H1 (cell line): Measurements from ENCODE around the gene C20orf96. TPM values are rescaled to one million over a fixed set of nuclear protein-coding genes. Genes with fewer than 3 reads are reported as not detected.
A peak's percentile ranks its signal among the peaks of the same experiment; 100 is the strongest.

Experiments used
- CTCF ChIA-PET: fragments of 300-600 bp; sonication (Branson Sonifier 250); formaldehyde crosslinking; loops from one replicate; lab custom pipeline; 2021; ENCODE audit not compliant: partially characterized antibody; lab: Charles Lee
- POLR2A ChIA-PET: fragments of 300-600 bp; sonication (Branson Sonifier 250); formaldehyde crosslinking; loops from one replicate; lab custom pipeline; 2021; ENCODE audit warnings: inconsistent platforms; ENCODE audit not compliant: partially characterized antibody; lab: Charles Lee
- DNase-seq, 2 experiments: peaks; one replicate each; pipeline versions ENCODE4 v3.0.0 to v3.0.0-alpha.2; 2010 to 2022; ENCODE audit warnings: low spot score in 2 of 2, low read depth in 1 of 2, mixed read lengths in 1 of 2
- FAIRE-seq: peaks from 2 replicates; lab custom pipeline; 2011; peaks lifted over from hg19 to GRCh38; lab: Jason Lieb, UNC
- H2AFZ ChIP-seq: 2 replicates; pipeline ENCODE4 v1.8.1; 2012; ENCODE audit warnings: low read length, inconsistent platforms
- H2AK5ac ChIP-seq: 2 replicates; pipeline ENCODE4 v1.6.1; 2013; ENCODE audit warnings: low read depth, low read length
- H2BK120ac ChIP-seq: replicated peaks from 2 replicates; pipeline ENCODE3; 2013; ENCODE audit warnings: low read depth, low read length, inconsistent platforms
- H2BK12ac ChIP-seq: 2 replicates; pipeline ENCODE4 v1.6.1; 2013; ENCODE audit warnings: low read depth, low read length
- H2BK15ac ChIP-seq: 2 replicates; pipeline ENCODE4 v1.6.1; 2013; ENCODE audit warnings: low read length
- H2BK20ac ChIP-seq: 2 replicates; pipeline ENCODE4 v1.6.1; 2013; ENCODE audit warnings: low read length
- H2BK5ac ChIP-seq: 2 replicates; pipeline ENCODE4 v1.6.1; 2013; ENCODE audit warnings: low read depth, low read length
- H3K14ac ChIP-seq: 2 replicates; pipeline ENCODE4 v1.6.1; 2013; ENCODE audit warnings: inconsistent platforms; ENCODE audit not compliant: insufficient read length
- H3K18ac ChIP-seq: 2 replicates; pipeline ENCODE4 v1.6.1; 2013; ENCODE audit warnings: low read length; ENCODE audit errors: extremely low read depth
- H3K23ac ChIP-seq: 2 replicates; pipeline ENCODE4 v1.6.1; 2013; ENCODE audit warnings: inconsistent platforms; ENCODE audit not compliant: insufficient read length
- H3K23me2 ChIP-seq: 2 replicates; pipeline ENCODE4 v1.6.1; 2013; ENCODE audit warnings: low read depth, low read length
- H3K27ac ChIP-seq: 2 replicates; pipeline ENCODE4 v1.6.1; 2011; ENCODE audit warnings: low read depth, low read length, inconsistent platforms
- H3K27me3 ChIP-seq, 4 experiments: replicated peaks in 1 of 4; 1 replicate in 1 of 4; 2 replicates in 3 of 4; pipeline versions ENCODE4 v1.6.1 to v1.8.1; 2011 to 2013; ENCODE audit warnings: low read length in 3 of 4, mild to moderate bottlenecking in 3 of 4, inconsistent platforms in 2 of 4, mixed read lengths in 2 of 4, moderate library complexity in 1 of 4; ENCODE audit not compliant: control insufficient read depth in 3 of 4, insufficient read depth in 3 of 4; ENCODE audit errors: extremely low read depth in 1 of 4
- H3K36me3 ChIP-seq, 4 experiments: 2 replicates each; pipeline versions ENCODE4 v1.6.1 to v1.8.1; 2011 to 2013; ENCODE audit warnings: mild to moderate bottlenecking in 4 of 4, low read length in 3 of 4, moderate library complexity in 2 of 4, control low read depth in 1 of 4, inconsistent platforms in 1 of 4; ENCODE audit not compliant: insufficient read depth in 4 of 4, control insufficient read depth in 2 of 4
- H3K4ac ChIP-seq: replicated peaks from 2 replicates; pipeline ENCODE3; 2013; ENCODE audit warnings: low read length, low read depth, mixed read lengths, inconsistent platforms; ENCODE audit not compliant: insufficient read length
- H3K4me1 ChIP-seq, 4 experiments: replicated peaks in 1 of 4; 1 replicate in 1 of 4; 2 replicates in 3 of 4; pipeline versions ENCODE4 v1.6.1 to v1.8.1; 2011 to 2013; ENCODE audit warnings: low read length in 3 of 4, inconsistent platforms in 2 of 4, mixed read lengths in 1 of 4; ENCODE audit not compliant: insufficient read depth in 4 of 4, control insufficient read depth in 3 of 4
- H3K4me2 ChIP-seq, 2 experiments: 2 replicates each; pipeline versions ENCODE4 v1.6.1 to v1.8.1; 2011 to 2013; ENCODE audit warnings: low read depth in 2 of 2, low read length in 2 of 2, control low read depth in 1 of 2, inconsistent platforms in 1 of 2, mild to moderate bottlenecking in 1 of 2; ENCODE audit not compliant: insufficient read depth in 1 of 2
- H3K4me3 ChIP-seq, 4 experiments: fragments of 200-600, 300-600 bp in 1 of 4; sonication (generic), shearing (Covaris generic), sonication (Bioruptor Twin) in 1 of 4; 2 replicates each; pipeline versions ENCODE4 v1.5.1 to v1.8.1; 2011 to 2016; ENCODE audit warnings: low read length in 4 of 4, low read depth in 3 of 4, control low read depth in 2 of 4, inconsistent platforms in 2 of 4, mild to moderate bottlenecking in 2 of 4, mixed read lengths in 1 of 4, moderate library complexity in 1 of 4; ENCODE audit not compliant: insufficient read depth in 2 of 4; ENCODE audit errors: extremely low read depth in 1 of 4
- H3K56ac ChIP-seq: replicated peaks from 2 replicates; pipeline ENCODE3; 2013; ENCODE audit warnings: low read depth, mild to moderate bottlenecking, mixed read lengths, low read length, inconsistent platforms; ENCODE audit not compliant: insufficient read length
- H3K79me1 ChIP-seq: 2 replicates; pipeline ENCODE4 v1.6.1; 2013; ENCODE audit warnings: low read depth, low read length, control low read depth
- H3K79me2 ChIP-seq, 2 experiments: 2 replicates each; pipeline versions ENCODE4 v1.6.1 to v1.8.1; 2012 to 2013; ENCODE audit warnings: low read length in 2 of 2, mild to moderate bottlenecking in 2 of 2, inconsistent platforms in 1 of 2; ENCODE audit not compliant: insufficient read depth in 2 of 2, control insufficient read depth in 1 of 2
- H3K9ac ChIP-seq, 4 experiments: replicated peaks in 1 of 4; 1 replicate in 1 of 4; 2 replicates in 3 of 4; pipeline versions ENCODE4 v1.6.1 to v1.8.1; 2011 to 2013; ENCODE audit warnings: low read depth in 3 of 4, low read length in 3 of 4, control low read depth in 2 of 4, mild to moderate bottlenecking in 2 of 4, moderate library complexity in 2 of 4, inconsistent platforms in 1 of 4; ENCODE audit errors: extremely low read depth in 1 of 4
- H3K9me3 ChIP-seq, 2 experiments: 2 replicates each; pipeline versions ENCODE4 v1.6.1 to v1.8.1; 2012 to 2013; ENCODE audit warnings: mild to moderate bottlenecking in 2 of 2, moderate library complexity in 2 of 2, control low read depth in 1 of 2, inconsistent platforms in 1 of 2, low read depth in 1 of 2, low read length in 1 of 2, mixed read lengths in 1 of 2; ENCODE audit not compliant: insufficient read depth in 2 of 2
- H4K20me1 ChIP-seq, 2 experiments: replicated peaks in 1 of 2; 2 replicates each; pipeline versions ENCODE3 to v1.8.1; 2011 to 2013; ENCODE audit warnings: inconsistent platforms in 2 of 2, low read length in 2 of 2, mild to moderate bottlenecking in 1 of 2; ENCODE audit not compliant: insufficient read depth in 2 of 2, control insufficient read depth in 1 of 2
- H4K5ac ChIP-seq: 2 replicates; pipeline ENCODE4 v1.6.1; 2013; ENCODE audit warnings: low read length, low read depth, mixed read lengths, inconsistent platforms; ENCODE audit not compliant: insufficient read length
- H4K8ac ChIP-seq: 2 replicates; pipeline ENCODE4 v1.8.0; 2013; ENCODE audit warnings: mild to moderate bottlenecking, moderate library complexity, low read length, inconsistent platforms; ENCODE audit not compliant: insufficient read depth; ENCODE audit errors: extremely low read depth
- H4K91ac ChIP-seq: replicated peaks from 2 replicates; pipeline ENCODE3; 2013; ENCODE audit warnings: low read length, mixed read lengths, inconsistent platforms; ENCODE audit not compliant: insufficient read length
- BACH1 ChIP-seq: IDR thresholded peaks from 2 replicates; pipeline ENCODE4 v1.6.1; 2012; ENCODE audit warnings: low read length, improper control_type of control experiment
- E2F6 ChIP-seq: IDR thresholded peaks from 2 replicates; pipeline ENCODE4 v1.6.1; 2012; ENCODE audit warnings: inconsistent platforms
- HDAC6 ChIP-seq: IDR thresholded peaks from one replicate; pipeline ENCODE4 v1.7.1; 2012; ENCODE audit warnings: low read depth, mild to moderate bottlenecking, inconsistent platforms, low read length, moderate library complexity
- NRF1 ChIP-seq: IDR thresholded peaks from 2 replicates; pipeline ENCODE4 v1.6.1; 2011; ENCODE audit warnings: mild to moderate bottlenecking, low read depth, low read length, improper control_type of control experiment
- SAP30 ChIP-seq: fragments of 300-600 bp; sonication (generic); IDR thresholded peaks from 2 replicates; pipeline ENCODE4 v1.7.1; 2012; ENCODE audit warnings: low read length, moderate library complexity, mild to moderate bottlenecking, inconsistent platforms; ENCODE audit not compliant: insufficient read depth, insufficient replicate concordance
- SIN3A ChIP-seq, 2 experiments: IDR thresholded peaks in 1 of 2; conservative IDR thresholded peaks in 1 of 2; 2 replicates each; pipeline ENCODE4 v1.6.1; 2011 to 2012; ENCODE audit warnings: low read length in 2 of 2, improper control_type of control experiment in 1 of 2, low read depth in 1 of 2, mild to moderate bottlenecking in 1 of 2
- SP1 ChIP-seq: IDR thresholded peaks from 2 replicates; pipeline ENCODE4 v1.6.1; 2011; ENCODE audit warnings: low read depth, low read length
- TAF1 ChIP-seq: IDR thresholded peaks from 2 replicates; pipeline ENCODE4 v1.6.1; 2011; ENCODE audit warnings: mild to moderate bottlenecking, low read depth, low read length
- TAF7 ChIP-seq: optimal IDR thresholded peaks from 2 replicates; pipeline ENCODE3; 2011; ENCODE audit warnings: low read depth, mild to moderate bottlenecking, inconsistent platforms, low read length, moderate library complexity, borderline replicate concordance
- WGBS, 2 experiments: shearing (Covaris generic) in 1 of 2; methylation state at CpG; one replicate each; pipeline versions ENCODE4 v1.1.6 to v1.1.7; 2013 to 2015; ENCODE audit warnings: low lambda C conversion rate in 2 of 2, mixed read lengths in 2 of 2, inconsistent platforms in 1 of 2, low coverage in 1 of 2, missing lambda C conversion rate in 1 of 2; ENCODE audit not compliant: insufficient replicate concordance in 2 of 2, insufficient coverage in 1 of 2, insufficient read length in 1 of 2; ENCODE audit errors: extremely low coverage in 1 of 2, missing lambda C conversion rate in 1 of 2; 5-methylcytosine and 5-hydroxymethylcytosine counted together
- polyA plus RNA-seq, 7 experiments: library from polyadenylated mRNA; depleted of rRNA in 3 of 7; stranded (reverse) in 5 of 7; unstranded in 2 of 7; fragments of >200 nt in 5 of 7; fragments of 200-250 nt in 2 of 7; gene quantifications; 1 replicate in 5 of 7; 2 replicates in 1 of 7; 4 replicates in 1 of 7; pipeline versions ENCODE4 v1.2.1 to v1.2.3, GENCODE V29; 2011 to 2013; ENCODE audit warnings: missing spikeins in 2 of 7, mixed read lengths in 2 of 7
- total RNA-seq: library from RNA; stranded (reverse); fragmentation: NEBNext Ultra II Directional; extraction: Animal tissue kit (Norgen Biotek cat#: 25700); gene quantifications from 2 replicates; pipeline ENCODE4 v1.2.1, GENCODE V29; 2021

The C20orf96 gene
- total and polyA plus RNA-seq, 2 of the 8 experiments (the other 6 are each of a cell fraction or from before 2014, with no cell fraction given) = 19.2 to 21.0 TPM

GRCh38 chr20:297098-297924 lies 6.8 kb upstream of the C20orf96 start, which contains the start of gene ZCCHC3:
Gene ZCCHC3 (plus strand): TSS chr20:297570. CDS start chr20:297587, 17 bp downstream.
- Histone ChIP-seq H3K9me3 (no peaks in the 10 kb centered on the region; a peak in 1 of 4 replicates), H3K18ac (peak within 1 kb of the TSS; percentile 19), H3K79me2 (peaks cover 11 to 35% of the 10 kb centered on the region in 2 experiments; a peak in 3 of 4 replicates), H4K8ac (peak within 1 kb of the TSS; percentile 95), H3K14ac (no peak within 1 kb of the TSS), H3K79me1 (peaks cover 3% of the 10 kb centered on the region; the same call in 1 of the 2 replicates), H4K20me1 (peaks cover 6 to 11% of the 10 kb centered on the region in 2 experiments), H4K5ac (peak within 1 kb of the TSS; percentile 79), H3K4me2 (peak within 1 kb of the TSS; percentile 81 to 94), H2BK20ac (no peak within 1 kb of the TSS), H2AFZ (no peak within 1 kb of the TSS), H3K23ac (no peak within 1 kb of the TSS), H3K56ac (peak within 1 kb of the TSS; percentile 71), H2AK5ac (no peak within 1 kb of the TSS; the same call in 1 of the 2 replicates), H3K23me2 (peaks cover 17% of the 10 kb centered on the region), H2BK12ac (peak within 1 kb of the TSS; percentile 69; the same call in 1 of the 2 replicates), H3K27ac (peak within 1 kb of the TSS; percentile 90), H2BK5ac (peak within 1 kb of the TSS; percentile 53), H4K91ac (peak within 1 kb of the TSS; percentile 50), H2BK15ac (peak within 1 kb of the TSS; percentile 65; the same call in 1 of the 2 replicates), H2BK120ac (peak within 1 kb of the TSS; percentile 49), H3K36me3 (no peaks in the 10 kb centered on the region), H3K27me3 (peaks cover 0 to 7% (median 1%) of the 10 kb centered on the region in 4 experiments; a peak in 2 of 7 replicates), H3K4me3 (peak within 1 kb of the TSS; percentile 69 to 99 (median 96)), H3K4ac (peak within 1 kb of the TSS; percentile 63), H3K9ac (peak within 1 kb of the TSS; percentile 82 to 95 (median 92)), H3K4me1 (peaks cover 12 to 22% (median 14%) of the 10 kb centered on the region in 4 experiments)
- CTCF ChIA-PET = interaction anchor here (0.9 to 7.8 kb wide), 6 partner anchors 12 to 33 kb away, joined by 3 to 36 read pairs (median 18); partner anchors contain the start of gene SOX12
- FAIRE-seq (no peak), DNase-seq (peak; percentile 80 to 88)
- WGBS, 2 experiments = 1% methylated on average over 66 of the region's 99 CpGs; no CpG with 5 or more reads in 1 of the 2 experiments
- POLR2A ChIA-PET = interaction anchor here (1.0 to 9.4 kb wide), 6 partner anchors 13 to 1532 kb away, joined by 3 to 85 read pairs (median 33); no protein-coding TSS in a partner anchor
- TF ChIP-seq TAF1 (peak; percentile 98), E2F6 (peak; percentile 91), HDAC6 (no peak), SIN3A (conservative IDR thresholded peaks at IDR 0.05 in 1 of 2, IDR thresholded peaks at IDR 0.05 in 1 of 2; ENCODE audit: low read depth in 1 of 2, low read length in 2 of 2) (peak in 1 of 2 experiments; percentile 75; a peak in 1 of 4 replicates), TAF7 (peak; percentile 95), SP1 (0 out of 2 replicates have a peak, but pooled peaks have one; percentile 76), SAP30 (no peak), NRF1 (peak; percentile 16; the same call in 1 of the 2 replicates), BACH1 (peak; percentile 22; the same call in 1 of the 2 replicates)
